ENCODE measurements around the gene PRKAG2.

- no peak for TF ChIP-seq POLR2AphosphoS5 (IDR thresholded peaks at IDR 0.05; ENCODE audit: low read depth, low read length)
- TF ChIP-seq POU2F2 (IDR thresholded peaks at IDR 0.05; ENCODE audit: low read depth, low read length): no peak
- no peak for TF ChIP-seq POLR2A (IDR thresholded peaks at IDR 0.05; ENCODE audit: low read depth, low read length)
- no peak for TF ChIP-seq TAF1 (IDR thresholded peaks at IDR 0.05; ENCODE audit: low read depth, low read length)
- TF ChIP-seq SPI1 (IDR thresholded peaks at IDR 0.05; ENCODE audit: low read depth, low read length): no peak
Measured at GRCh38 chr7:151524845-151525244, 352.1 kb downstream of the PRKAG2 start.

Measured in GM12891 (cell line).